GM19043 (cell line): Measurements from ENCODE around the gene DDAH1.
"Not testable (repeated sequence)": the region's sequence is repeated elsewhere in the genome, so short reads cannot be mapped to it uniquely, and the experiment has no call there.

Experiments used
- ATAC-seq: cut with Tn5 transposase; IDR thresholded peaks from one replicate; pipeline ENCODE4 v1.9.1; 2021; ENCODE audit warnings: low read depth; ENCODE audit not compliant: unreplicated experiment

Gene DDAH1

DNA sequence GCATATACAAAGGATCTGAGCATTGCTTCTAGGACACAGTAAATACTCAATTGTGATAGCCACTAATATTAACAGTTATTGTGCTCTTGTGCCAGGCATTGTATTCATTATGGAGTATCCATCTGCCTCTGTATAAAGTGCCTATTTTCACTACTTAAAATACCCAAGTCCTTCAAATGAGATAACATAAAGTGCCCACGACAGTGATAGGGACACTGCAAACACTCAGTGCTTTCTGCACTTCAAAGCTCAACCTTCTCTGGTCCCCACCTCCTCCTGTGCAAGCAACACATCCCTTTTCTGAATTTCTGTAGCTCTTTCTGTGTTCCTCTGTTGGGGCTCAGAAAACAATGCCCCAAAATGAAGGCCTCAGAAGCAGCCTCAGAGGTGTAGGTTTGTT lies 6.6 kb upstream of the DDAH1 start:
- no peak for ATAC-seq

DNA sequence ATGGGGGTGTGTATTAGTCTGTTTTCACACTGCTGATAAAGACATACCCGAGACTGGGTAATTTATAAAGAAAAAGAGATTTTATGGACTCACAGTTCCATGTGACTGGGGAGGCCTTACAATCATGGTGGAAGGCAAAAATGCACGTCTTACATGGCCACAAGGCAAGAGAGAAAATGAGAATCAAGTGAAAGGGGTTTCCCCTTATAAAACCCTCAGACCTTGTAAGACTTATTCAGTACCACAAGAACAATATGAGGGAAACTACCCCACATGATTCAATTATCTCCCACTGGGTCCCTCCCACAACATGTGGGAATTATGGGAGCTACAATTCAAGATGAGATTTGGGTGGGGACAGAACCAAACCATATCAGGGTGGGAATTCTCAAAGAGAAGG lies 5.2 kb upstream of the DDAH1 start:
- ATAC-seq: not testable (repeated sequence)

DNA sequence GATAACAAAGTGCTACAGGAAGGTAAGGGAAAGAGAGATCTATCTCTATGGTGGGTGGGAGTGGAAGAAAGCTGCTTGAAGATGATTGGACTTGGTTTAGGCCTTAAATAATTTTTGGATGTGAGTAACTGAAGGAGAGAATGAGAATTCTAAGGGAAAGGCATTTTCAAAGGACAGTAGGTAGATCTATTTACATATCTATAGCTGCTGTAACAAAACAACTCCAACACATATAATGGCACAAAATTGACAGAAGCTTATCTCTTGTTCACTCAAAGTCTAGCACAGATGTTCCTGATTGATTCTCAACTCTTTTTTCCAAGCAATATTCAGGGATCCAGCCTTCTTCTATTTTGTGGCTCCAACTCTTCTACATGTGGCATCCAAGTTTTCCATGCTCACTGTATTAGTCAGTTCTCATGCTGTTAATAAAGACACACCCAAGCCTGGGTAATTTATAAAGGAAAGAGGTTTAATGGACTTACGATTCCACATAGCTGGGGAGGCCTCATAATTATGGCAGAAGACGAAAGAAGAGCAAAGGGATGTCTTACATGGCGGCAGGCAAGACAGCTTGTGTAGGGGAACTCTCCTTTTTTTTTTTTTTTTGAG lies 3.1 kb upstream of the DDAH1 start:
- no peak for ATAC-seq

DNA sequence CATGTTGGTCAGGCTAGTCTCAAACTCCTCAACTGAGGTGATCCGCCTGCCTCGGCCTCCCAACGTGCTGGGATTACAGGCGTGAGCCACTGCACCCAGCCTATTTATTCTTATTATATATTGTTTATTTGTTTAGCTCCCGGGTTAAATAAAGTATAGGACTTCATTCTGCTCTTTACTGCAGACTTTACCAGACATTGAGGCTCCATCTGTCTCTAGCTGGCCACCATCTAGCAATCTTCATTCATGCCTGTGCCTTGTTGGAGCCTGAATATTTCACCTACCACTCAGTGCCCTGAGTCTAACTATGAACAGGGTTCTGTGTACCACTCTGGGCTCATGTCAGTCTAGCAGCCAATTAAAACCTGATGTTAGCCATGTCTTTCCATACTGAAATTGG lies 2.1 kb upstream of the DDAH1 start:
- ATAC-seq: no peak

DNA sequence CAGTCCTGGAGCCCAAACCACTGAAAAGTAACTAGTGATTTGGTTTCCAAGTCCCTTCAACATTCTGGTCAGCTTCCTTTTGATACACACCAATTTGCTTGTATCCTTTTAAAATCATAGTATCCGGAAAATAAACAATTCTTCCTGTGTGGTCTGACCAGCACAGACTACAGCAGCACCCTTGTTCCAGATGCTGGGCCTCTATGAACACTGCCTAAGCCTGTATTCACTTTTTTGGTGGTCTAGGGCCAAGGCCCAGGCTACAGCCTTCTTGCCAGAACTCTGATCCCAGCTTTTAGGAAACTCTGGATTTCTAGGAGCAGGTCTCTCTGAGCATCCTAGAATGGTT lies 801 bp upstream of the DDAH1 start:
- no peak for ATAC-seq

DNA sequence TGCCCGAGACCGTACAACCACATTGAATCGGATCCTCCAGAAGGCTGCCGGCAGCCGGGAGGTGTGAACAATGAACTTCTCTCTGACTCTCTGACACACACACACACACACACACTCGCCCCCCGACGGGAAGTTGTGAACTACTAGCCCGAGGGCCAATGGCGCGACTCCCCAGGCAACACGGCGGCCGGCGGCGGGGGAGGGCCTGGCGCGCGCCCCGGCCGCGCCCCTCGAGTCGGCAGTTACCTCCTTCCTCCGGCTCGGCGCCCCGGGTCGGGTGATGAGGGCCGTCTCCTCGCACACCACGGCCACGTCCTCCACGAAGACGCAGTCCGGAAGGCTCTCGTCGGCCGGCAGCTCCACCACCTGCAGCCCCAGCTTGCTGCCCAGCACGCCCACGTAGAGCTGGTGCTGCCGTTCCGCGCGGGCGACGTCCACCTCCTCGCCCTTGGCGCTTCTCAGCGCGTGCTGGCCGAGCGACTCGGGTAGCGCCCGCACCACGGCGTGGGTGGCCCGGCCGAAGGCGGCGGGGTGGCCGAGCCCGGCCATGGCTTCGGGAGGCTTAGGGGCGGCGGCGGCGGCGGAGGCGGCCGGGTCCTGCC lies 361 bp downstream of the DDAH1 start:
- ATAC-seq: peak; percentile 57

DNA sequence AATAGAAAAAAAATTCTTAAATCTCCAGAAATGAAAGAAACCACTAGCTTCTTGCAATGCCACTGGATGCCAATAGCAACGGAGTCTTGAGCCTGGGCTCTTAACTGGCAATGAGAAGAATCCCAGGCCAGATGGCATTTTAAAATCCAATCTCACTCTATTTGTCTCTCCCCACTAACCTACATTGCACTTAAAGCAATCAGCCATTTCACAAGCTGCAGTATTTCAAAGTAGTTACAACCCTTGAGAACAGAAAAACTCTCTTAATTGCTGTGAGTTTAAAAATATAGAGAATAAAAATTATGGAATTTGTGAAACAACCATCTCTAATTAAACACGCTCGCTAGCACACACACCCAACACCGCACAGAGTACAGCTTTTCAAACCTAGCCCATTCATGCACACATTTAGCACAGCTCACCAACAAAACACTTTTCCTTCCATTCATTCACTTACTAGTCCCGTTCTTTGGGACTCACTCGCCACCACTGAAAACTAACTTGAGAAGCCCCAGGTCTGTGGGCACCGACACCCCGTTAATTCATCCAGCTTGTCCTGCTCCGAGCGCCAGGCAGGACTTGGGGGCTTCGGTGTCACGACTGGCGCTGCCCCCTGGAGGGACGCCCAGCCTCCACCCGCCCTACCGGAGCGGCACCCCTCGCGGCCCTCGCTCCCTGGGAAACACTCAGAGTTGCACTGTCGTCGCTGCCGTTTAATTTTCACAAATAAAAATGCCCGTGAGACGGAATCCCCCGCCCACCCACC lies 1.0 kb downstream of the DDAH1 start:
- ATAC-seq: peak; percentile 8

DNA sequence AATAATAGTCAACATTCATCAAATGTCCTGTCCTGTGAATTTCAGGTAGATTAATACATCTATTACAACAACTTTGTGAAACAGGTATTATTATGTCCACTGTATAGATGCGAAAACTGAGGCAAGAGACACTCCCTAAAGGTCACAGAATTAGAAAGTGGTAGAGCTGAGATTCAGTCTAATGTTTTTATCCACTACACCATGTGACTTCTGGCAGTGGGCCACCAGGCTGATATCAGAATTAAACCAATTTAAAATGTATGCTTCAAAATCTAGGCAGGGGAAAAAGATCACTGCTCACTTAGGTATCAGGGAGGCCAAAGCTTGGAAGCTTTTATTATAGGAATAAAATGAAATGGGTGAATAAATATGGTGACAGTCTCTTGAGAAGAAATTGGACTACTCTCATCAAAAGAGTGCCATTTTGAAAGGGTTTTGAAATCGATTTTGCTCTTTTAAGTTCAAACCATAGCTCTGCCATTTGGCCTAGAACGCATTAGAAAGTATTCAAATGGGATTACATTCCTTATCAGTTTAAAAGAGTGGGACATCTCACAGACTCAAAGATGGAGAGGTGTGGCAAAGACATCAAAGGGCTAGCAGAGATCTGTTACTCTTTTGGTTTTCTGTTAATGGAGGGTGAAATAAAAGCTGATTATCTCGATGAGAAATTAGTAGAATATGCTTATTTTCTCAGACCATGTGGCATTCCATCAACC lies 1.9 kb downstream of the DDAH1 start:
- ATAC-seq: no peak

DNA sequence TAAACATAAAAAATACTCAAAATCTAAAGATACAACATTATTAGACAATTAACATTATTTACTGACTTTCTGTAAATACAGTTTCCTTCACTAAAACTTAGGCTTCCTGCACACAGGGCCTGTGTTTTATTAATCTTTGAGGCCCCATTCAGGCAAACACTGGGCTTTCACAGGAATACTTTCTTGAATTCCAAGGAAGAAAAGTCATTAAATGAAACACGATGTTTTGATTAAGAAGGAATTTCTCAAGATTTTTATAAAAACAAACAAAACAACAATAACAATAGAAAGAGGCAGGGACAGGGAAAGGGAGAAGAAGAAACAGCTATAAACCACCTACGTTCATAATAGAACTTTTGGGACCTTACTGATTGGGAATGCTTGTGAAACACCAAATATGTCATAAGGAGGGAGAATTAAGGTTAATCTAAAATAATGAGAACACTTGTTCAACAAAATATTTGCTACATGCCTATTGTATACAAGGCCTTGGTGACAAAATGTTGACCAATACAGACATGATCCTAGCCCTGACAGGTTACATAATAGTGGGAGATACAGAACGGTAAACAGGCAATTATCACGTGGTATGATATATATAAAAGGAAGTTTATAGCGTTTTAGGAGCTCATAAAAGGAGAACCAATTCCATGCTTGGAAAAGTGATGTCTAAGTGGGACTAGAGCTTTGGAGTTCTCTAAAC lies 3.6 kb downstream of the DDAH1 start:
- ATAC-seq: no peak

DNA sequence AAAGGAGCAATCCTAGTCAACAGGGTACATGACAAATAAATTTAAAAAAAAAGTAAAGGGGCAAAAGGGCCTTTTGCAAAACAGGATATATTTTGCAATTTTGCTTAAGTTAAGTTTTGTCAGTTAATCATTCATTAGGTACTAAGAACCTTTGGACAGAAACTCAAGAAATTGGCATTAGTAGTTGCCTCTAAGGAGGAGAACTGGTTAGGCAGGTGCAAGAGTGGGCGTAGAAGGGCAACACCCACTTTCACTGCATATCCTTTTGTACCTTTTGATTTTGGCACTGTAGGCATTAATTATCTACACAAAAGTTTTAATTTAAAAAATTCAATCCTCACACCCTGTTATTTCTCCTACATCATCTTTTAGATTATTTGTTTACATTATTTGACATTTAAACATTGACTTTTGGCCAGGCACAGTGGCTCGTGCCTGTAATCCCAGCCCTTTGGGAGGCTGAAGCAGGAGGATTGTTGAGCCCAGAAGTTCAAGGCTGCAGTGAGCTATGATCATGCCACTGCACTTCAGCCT lies 4.3 kb downstream of the DDAH1 start:
- no peak for ATAC-seq

DNA sequence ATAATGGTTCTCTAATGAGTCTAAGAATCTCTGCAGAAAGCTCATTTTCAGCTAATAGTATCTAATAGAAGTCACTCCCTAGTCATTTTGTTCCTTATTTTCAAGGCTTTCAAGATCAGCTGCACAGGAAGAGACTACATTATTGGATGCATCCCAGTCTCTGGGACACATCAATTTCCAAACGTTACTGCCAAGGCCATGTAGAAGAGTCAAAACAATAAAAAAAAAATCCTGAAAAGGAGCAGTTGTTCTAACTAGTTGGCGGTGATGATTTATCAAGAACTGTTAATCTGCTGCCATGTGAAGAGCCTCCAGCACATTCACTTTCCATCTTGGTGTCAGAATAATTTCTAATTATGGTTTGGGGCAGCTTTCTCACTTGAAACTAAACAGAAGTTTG lies 5.7 kb downstream of the DDAH1 start:
- no peak for ATAC-seq

DNA sequence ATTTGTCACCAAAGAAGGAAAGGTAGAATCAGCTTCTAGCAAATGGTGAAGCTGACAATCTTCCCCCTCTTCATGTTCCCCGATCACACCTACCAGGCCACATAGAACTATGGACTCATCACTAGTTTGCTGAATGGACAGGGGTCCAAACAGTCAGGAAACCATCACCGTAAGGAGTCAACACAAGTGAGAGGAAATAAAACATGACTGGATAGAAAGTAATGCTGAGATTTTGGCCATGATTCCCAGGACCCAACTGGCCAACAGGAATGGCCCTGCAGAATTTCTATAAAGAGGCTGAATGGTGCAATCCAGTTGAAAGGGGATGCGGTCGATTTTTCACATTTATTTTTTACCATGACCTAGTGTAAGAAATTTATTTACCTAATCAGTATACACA lies 10.7 kb downstream of the DDAH1 start:
- ATAC-seq: no peak

DNA sequence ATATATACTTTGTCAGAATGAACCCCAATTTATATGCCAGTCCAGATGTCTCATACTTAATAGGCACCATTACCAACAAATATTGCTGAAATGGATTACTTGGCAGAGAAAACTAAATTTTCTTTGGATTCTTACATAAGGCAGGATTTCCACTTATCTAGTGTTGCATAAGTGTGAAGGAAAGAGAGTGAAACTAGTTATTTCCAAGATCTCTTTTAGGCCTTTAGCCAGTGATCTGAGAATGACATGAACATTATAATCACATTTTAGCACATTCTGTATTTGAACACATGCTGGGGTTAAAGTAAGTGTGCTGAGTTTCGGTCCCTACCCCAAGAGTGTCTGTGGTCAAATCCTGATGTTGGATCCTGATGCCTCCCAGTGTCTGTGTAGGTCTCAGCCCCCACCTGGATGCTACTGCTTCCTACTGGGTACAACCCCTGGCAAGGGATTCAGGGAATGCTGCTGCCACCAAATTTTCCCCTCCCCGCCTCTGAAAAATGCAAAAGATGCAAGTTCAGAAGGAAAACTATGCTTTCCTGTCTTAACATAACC lies 11.2 kb downstream of the DDAH1 start:
- no peak for ATAC-seq

DNA sequence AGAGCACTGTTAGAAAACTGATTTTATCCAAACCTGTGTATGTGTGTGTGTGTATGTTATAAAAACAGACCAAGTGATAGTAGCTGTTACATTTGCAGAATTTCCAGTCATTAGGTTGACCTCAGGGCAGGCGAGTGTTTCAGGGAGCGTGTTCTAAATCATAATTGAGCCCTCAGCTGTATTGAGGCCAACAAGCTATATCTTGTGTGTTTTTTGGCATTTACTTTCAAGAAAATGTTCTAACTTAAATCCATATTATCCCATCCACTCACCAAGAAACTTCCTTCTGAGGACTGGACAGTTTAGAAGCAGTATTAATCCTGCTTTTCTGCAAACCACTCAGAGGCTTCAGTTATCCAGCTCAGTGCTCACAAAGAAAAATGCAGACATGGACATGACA lies 12.0 kb downstream of the DDAH1 start:
- ATAC-seq: no peak

DNA sequence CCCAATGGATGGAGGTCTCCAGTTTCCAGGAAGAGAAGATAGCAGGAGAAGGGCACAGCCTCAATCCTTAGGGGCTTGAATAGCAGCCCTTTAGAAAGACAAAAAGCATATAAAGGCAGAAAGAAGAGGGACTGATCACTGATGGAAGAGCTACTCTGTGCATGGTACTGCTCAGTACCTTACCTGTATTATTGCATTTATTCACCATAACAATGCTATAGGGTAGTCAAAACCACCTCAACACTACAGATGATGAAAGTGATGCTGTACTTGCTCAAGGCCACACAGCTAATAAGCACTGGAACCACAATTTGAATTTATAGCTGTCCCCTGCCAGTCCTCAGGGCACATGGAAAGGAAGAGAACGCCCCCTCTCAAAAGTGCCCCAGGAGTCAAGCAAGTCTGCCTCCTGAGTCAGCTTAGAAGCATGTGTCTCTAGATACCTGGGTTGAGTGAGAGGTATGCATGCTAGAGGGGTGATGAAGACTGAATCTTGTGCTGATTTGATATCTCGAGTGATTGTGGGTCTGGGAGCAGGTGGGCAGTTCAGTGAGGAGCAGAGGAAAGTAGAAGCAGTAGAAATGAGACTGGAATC lies 13.6 kb downstream of the DDAH1 start:
- no peak for ATAC-seq

DNA sequence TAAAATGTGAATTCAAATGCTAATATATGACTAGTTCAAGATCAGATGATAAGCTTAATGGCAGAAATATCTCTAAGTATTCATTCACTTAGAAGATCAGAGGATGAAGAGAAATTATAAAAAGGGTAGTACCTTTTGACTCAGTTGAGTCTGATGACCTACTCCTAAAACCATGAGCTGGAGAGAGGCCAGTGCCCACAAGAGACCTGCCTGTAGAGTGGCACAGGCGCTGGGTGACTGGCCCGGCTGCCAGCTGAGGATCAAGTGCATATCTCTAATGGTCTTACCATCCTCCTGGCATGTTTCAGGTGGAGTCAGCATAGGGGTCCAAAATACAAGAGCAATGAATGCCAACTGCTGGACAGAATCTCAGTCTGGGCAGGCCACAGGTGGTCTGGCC lies 14.1 kb downstream of the DDAH1 start:
- ATAC-seq: no peak

DNA sequence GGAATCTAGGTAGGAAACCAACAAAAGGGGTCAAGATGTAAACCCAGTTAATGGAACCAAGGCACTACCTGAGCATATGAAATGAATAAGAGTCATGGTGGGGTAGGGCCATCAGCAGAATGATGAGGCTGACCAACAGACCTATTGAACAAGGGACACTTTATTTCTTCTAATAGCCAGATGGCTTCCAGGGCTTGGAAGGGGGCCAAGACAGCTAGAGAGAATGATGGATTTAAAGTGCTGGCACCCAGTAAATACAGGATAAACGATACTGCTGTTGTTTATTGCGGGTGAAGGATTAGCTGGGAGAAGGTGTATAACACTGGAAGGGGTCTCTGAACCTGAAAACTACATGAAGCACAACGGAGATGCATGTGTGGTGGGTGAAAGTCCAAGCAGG lies 15.6 kb downstream of the DDAH1 start:
- no peak for ATAC-seq

DNA sequence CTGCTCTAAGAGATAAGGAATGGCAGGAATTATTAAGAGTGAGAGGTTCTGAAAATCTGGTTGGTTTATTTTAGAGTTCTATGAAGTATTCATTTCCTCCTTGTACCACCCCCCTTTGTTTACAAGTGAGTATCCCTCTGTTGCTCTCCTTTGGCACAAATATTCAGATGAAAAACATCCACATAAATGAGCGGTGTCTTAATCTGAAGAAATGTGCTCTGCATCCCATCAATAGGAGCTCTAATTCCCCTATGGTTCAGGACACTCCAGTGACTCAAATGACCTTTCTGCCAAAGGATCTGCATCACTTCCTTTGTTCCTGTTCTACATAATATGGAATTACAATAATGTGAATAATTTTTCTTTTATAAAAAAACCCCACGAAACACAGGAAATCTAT lies 16.6 kb downstream of the DDAH1 start:
- no peak for ATAC-seq

DNA sequence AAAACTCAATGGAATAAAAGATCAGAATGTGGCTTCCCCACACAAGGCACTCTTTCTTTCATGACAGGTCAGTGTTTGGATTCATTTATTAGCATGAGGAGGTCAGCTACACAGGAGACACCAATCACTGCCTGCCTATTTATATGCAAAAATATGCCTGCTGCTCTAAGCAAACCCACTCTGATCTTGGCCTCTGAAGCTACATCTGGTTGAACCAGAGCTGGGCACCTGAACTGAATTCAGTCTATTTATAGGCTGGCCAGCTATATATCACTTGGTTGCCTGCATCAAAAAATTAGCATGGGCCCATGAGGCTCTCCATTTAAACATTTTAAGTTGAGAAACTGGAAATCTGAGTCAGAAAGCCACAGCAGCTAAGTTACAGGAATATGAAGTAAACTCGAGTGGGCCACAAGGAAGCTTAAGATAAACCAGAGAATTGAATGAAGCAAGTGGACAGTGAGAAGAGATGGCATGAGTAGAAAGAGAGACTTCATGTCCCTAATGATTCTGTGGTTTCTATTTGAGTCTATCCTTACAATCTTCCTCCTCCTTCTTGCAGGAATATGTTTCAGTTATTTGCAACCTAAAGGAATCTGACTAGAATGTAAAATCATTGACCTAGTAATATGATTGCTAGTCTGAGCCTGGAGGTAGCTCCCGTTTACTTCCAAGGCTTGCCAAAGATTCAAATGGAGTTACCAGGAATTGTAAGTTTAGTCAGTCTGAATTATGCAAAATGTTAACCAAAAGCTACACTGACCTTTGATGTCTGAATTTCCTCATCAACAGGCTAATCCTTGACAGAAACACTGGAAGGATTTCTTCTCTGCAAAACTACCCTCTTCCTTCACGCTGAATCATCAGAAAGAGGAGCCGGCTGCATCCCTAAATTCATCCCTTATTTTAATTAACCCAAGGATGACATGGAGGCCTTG lies 17.7 kb downstream of the DDAH1 start:
- no peak for ATAC-seq
